OCI-LY1 (cell line): ENCODE results near the gene ALDH1A2.

Experiments
- H2AFZ ChIP-seq: fragments of 200-600 bp; sonication (generic), shearing (Covaris generic); 2 replicates; pipeline ENCODE4 v1.6.0; 2014; ENCODE audit warnings: antibody characterized with exemption, mild to moderate bottlenecking, low read length
- H3F3A ChIP-seq: fragments of 200-600 bp; sonication (generic), shearing (Covaris generic); 2 replicates; pipeline ENCODE4 v1.6.0; 2014; ENCODE audit warnings: mild to moderate bottlenecking, antibody characterized with exemption, low read length, moderate library complexity; ENCODE audit not compliant: insufficient read depth
- H3K27ac ChIP-seq: fragments of 200-600 bp; sonication (generic); 2 replicates; pipeline ENCODE4 v1.5.1; 2014; ENCODE audit warnings: low read length, mixed run types, mild to moderate bottlenecking, low read depth; ENCODE audit not compliant: poor library complexity, severe bottlenecking
- H3K27me3 ChIP-seq: fragments of 200-600 bp; sonication (generic); 2 replicates; pipeline ENCODE4 v1.6.0; 2014; ENCODE audit warnings: antibody characterized with exemption, mild to moderate bottlenecking, low read length, moderate library complexity; ENCODE audit not compliant: insufficient read depth
- H3K36me3 ChIP-seq: fragments of 200-600 bp; sonication (generic); 2 replicates; pipeline ENCODE4 v1.6.1; 2014; ENCODE audit warnings: mild to moderate bottlenecking, antibody characterized with exemption, low read length, moderate library complexity, mixed read lengths; ENCODE audit not compliant: insufficient read depth
- H3K4me1 ChIP-seq: fragments of 200-600 bp; sonication (generic); 2 replicates; pipeline ENCODE4 v1.5.1; 2014; ENCODE audit warnings: mild to moderate bottlenecking, low read length, moderate library complexity; ENCODE audit not compliant: insufficient read depth, severe bottlenecking
- H3K4me2 ChIP-seq: fragments of 200-600 bp; sonication (generic), shearing (Covaris generic); 2 replicates; pipeline ENCODE4 v1.6.1; 2014; ENCODE audit warnings: low read length
- H3K4me3 ChIP-seq: fragments of 200-600 bp; sonication (generic); 2 replicates; pipeline ENCODE4 v1.5.1; 2014; ENCODE audit warnings: low read length, low read depth, mild to moderate bottlenecking, mixed read lengths; ENCODE audit not compliant: poor library complexity, severe bottlenecking
- H3K79me2 ChIP-seq: fragments of 200-600 bp; shearing (Covaris generic); 2 replicates; pipeline ENCODE4 v1.6.1; 2016; ENCODE audit warnings: mixed run types, low read length, mixed read lengths; ENCODE audit not compliant: insufficient read depth
- H3K9ac ChIP-seq: fragments of 200-600 bp; sonication (generic), shearing (Covaris generic); 2 replicates; pipeline ENCODE4 v1.6.1; 2014; ENCODE audit warnings: mild to moderate bottlenecking, low read length, mixed read lengths
- H3K9me2 ChIP-seq: fragments of 200-600 bp; sonication (generic), shearing (Covaris generic); 2 replicates; pipeline ENCODE4 v1.6.1; 2014; ENCODE audit warnings: low read depth, mild to moderate bottlenecking, low read length, mixed read lengths
- H3K9me3 ChIP-seq: fragments of 200-600 bp; shearing (Covaris generic); 2 replicates; pipeline ENCODE4 v1.6.1; 2014; ENCODE audit warnings: low read length, mixed read lengths
- H4K20me1 ChIP-seq: fragments of 200-600 bp; sonication (generic), shearing (Covaris generic); 2 replicates; pipeline ENCODE4 v1.6.0; 2016; ENCODE audit warnings: mild to moderate bottlenecking, low read length; ENCODE audit not compliant: insufficient read depth
- CTCF ChIP-seq: fragments of 200-600 bp; sonication (generic), shearing (Covaris generic); IDR thresholded peaks from 2 replicates; pipeline ENCODE4 v1.5.1; 2017; ENCODE audit warnings: mild to moderate bottlenecking, antibody characterized with exemption, low read length, moderate library complexity, mixed read lengths
- EZH2 ChIP-seq: fragments of 200-600 bp; sonication (generic), shearing (Covaris generic); IDR thresholded peaks from 2 replicates; pipeline ENCODE4 v1.8.0; 2017; ENCODE audit warnings: borderline replicate concordance, mixed run types, mild to moderate bottlenecking, antibody characterized with exemption, low read length, moderate library complexity, mixed read lengths

ALDH1A2 gene

DNA sequence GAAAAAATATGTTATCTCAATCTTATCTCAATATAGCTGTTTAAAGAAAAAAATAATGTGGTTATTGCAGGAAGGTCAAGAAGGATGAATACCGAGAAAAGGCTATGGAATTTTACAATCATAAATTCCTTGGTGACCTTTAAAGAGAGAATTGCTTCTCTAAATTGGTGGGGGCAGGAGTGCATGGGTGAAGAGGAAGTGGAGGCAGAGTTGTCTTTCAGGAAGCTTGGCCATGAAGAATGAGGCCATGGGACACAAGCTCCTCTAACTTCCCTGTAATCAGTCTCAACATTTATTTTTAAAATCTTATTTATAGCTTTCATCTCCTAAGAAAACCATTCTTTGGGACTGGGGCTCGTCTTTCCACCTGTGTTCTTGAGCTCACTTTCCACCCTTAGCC, 22.4 kb upstream of the ALDH1A2 start:
- Histone ChIP-seq H2AFZ (no peak overlapping the region), H3K4me3 (no peak overlapping the region), H3K36me3 (no peaks in the 10 kb centered on the region), H3K9ac (no peak overlapping the region), H3K9me3 (no peaks in the 10 kb centered on the region), H3K9me2 (no peaks in the 10 kb centered on the region), H3K4me1 (no peaks in the 10 kb centered on the region), H3K27ac (no peak overlapping the region), H3K27me3 (no peaks in the 10 kb centered on the region), H3K79me2 (no peaks in the 10 kb centered on the region), H3F3A (no peaks in the 10 kb centered on the region), H3K4me2 (no peak overlapping the region), H4K20me1 (no peaks in the 10 kb centered on the region)
- TF ChIP-seq CTCF = no peak
- no peak for TF ChIP-seq EZH2

DNA sequence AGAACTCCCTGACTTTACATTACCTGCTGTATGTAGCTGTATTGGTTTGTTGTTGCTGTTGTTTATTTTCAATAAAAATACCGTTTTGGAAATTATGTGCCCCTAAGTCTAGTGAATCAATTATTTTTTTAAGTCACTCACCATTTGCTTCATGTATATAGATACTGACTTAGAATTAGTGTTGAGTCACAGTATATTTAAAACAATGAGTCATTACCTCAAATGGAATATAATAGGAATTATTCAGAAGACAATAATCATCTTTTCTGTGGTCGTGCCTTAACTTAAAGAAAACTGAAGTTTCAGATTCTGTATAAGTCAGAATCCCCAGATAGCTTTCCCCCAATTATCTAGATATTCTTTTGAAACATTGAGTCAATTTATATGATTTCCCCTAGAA, 21.0 kb upstream of the ALDH1A2 start:
- no peak overlapping the region for H3K27ac ChIP-seq
- no peaks in the 10 kb centered on the region for H4K20me1 ChIP-seq
- no peaks in the 10 kb centered on the region for H3K79me2 ChIP-seq
- no peaks in the 10 kb centered on the region for H3K9me2 ChIP-seq
- H3K27me3 ChIP-seq = no peaks in the 10 kb centered on the region
- no peaks in the 10 kb centered on the region for H3K4me1 ChIP-seq
- H2AFZ ChIP-seq = no peak overlapping the region
- no peak overlapping the region for H3K4me2 ChIP-seq
- no peak for TF ChIP-seq EZH2
- no peak for TF ChIP-seq CTCF
- H3K9me3 ChIP-seq = no peaks in the 10 kb centered on the region
- no peaks in the 10 kb centered on the region for H3K36me3 ChIP-seq
- H3K4me3 ChIP-seq = no peak overlapping the region
- no peak overlapping the region for H3K9ac ChIP-seq
- no peaks in the 10 kb centered on the region for H3F3A ChIP-seq

DNA sequence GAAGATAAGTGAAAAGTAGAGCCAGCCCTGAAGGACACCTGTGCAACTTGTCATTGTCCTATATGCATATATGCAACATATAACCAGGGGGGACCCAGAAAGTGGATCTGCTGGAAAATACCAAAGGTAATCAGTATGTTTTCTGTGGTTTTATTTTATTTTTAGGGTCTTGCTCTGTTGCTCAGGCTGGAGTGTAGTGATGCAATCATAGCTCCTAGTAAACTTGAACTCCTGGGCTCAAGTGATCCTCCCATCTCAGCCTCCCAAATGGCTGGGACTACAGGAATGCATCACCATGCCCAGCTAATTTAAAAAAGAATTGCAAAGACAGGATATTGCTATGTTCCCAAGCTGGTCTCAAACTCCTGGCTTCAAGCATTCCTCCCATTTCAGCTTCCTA, 18.0 kb upstream of the ALDH1A2 start:
- Histone ChIP-seq H3K27ac (no peak overlapping the region), H3K9me3 (no peaks in the 10 kb centered on the region), H3F3A (no peaks in the 10 kb centered on the region), H4K20me1 (no peaks in the 10 kb centered on the region), H3K4me3 (no peak overlapping the region), H3K4me1 (no peaks in the 10 kb centered on the region), H3K36me3 (no peaks in the 10 kb centered on the region), H3K9ac (no peak overlapping the region), H3K9me2 (no peaks in the 10 kb centered on the region), H3K79me2 (no peaks in the 10 kb centered on the region), H3K27me3 (no peaks in the 10 kb centered on the region), H2AFZ (no peak overlapping the region), H3K4me2 (no peak overlapping the region)
- TF ChIP-seq CTCF (no peak), EZH2 (no peak)
